ENCODE data around the gene DENND2D.

DNA sequence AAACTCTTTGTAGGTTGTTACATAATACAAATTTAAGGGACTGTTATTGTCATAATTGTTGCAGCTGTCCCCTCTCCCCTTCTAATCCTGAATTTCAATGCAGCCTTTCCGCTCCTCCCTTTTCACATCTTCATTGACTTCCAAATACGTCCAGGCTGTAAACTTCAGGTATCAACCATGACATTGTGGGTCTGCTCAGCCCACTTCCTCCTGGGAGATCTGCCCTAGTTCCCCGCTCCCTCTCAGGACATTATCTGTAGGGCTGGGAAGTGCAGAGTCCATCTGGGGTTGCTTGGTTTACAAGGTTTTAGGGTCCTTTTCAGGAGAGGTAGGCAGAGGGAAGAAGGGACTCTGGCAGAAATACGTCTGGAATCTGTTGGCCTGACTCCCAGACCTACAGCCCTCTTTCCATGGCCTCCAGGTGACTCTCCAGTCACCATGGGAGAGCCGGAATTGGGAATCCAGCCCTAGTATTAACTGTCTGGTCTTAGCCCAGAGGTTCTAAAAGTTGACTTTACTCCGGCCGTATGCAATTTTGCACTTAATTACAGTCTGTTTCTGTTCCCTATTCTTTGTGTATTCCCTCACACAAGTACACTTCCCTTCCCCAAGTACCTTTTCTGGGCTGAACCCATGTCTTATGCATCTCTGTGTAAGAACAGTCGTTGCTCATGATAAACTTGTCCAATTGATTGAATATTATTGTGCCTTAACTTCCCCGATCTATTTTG, 4.7 kb upstream of the DENND2D start:
- TF ChIP-seq, protein P1, sequence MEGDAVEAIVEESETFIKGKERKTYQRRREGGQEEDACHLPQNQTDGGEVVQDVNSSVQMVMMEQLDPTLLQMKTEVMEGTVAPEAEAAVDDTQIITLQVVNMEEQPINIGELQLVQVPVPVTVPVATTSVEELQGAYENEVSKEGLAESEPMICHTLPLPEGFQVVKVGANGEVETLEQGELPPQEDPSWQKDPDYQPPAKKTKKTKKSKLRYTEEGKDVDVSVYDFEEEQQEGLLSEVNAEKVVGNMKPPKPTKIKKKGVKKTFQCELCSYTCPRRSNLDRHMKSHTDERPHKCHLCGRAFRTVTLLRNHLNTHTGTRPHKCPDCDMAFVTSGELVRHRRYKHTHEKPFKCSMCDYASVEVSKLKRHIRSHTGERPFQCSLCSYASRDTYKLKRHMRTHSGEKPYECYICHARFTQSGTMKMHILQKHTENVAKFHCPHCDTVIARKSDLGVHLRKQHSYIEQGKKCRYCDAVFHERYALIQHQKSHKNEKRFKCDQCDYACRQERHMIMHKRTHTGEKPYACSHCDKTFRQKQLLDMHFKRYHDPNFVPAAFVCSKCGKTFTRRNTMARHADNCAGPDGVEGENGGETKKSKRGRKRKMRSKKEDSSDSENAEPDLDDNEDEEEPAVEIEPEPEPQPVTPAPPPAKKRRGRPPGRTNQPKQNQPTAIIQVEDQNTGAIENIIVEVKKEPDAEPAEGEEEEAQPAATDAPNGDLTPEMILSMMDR (IDR thresholded peaks at IDR 0.05; ENCODE audit: low read depth, low read length): no peak
- no peak for TF ChIP-seq EZH2phosphoT487 (IDR thresholded peaks at IDR 0.05; ENCODE audit: low read depth)

Data from OCI-LY3 (cell line).